HEK293 (cell line): ENCODE data around the gene PNMA1.

Experiments
- KLF1 ChIP-seq: fragments of 450-650 bp; formaldehyde crosslinking; IDR thresholded peaks from 2 replicates; pipeline ENCODE4 v1.5.1; 2016; ENCODE audit warnings: missing biosample characterization, missing genetic modification characterization
- YY1 ChIP-seq: fragments of 450-650 bp; formaldehyde crosslinking; IDR thresholded peaks from 2 replicates; pipeline ENCODE4 v1.5.1; 2018; ENCODE audit warnings: missing biosample characterization, missing genetic modification characterization
- ZBTB44 ChIP-seq: fragments of 450-650 bp; IDR thresholded peaks from 2 replicates; pipeline ENCODE4 v1.5.1; 2018; ENCODE audit warnings: missing biosample characterization, mild to moderate bottlenecking, missing genetic modification characterization
- ZFHX2 ChIP-seq: fragments of 450-650 bp; formaldehyde crosslinking; conservative IDR thresholded peaks from 2 replicates; pipeline ENCODE4 v1.5.1; 2016; ENCODE audit warnings: missing biosample characterization, missing genetic modification characterization
- ZNF114 ChIP-seq: fragments of 450-650 bp; formaldehyde crosslinking; IDR thresholded peaks from 2 replicates; pipeline ENCODE4 v1.5.0; 2017; ENCODE audit warnings: missing biosample characterization, missing genetic modification characterization
- ZNF121 ChIP-seq: fragments of 450-650 bp; formaldehyde crosslinking; IDR thresholded peaks from 2 replicates; pipeline ENCODE4 v1.5.1; 2016; ENCODE audit warnings: missing biosample characterization, missing genetic modification characterization
- ZNF157 ChIP-seq: fragments of 450-650 bp; formaldehyde crosslinking; IDR thresholded peaks from 2 replicates; pipeline ENCODE4 v1.5.1; 2016; ENCODE audit warnings: missing biosample characterization, missing genetic modification characterization
- ZNF248 ChIP-seq: fragments of 450-650 bp; formaldehyde crosslinking; IDR thresholded peaks from 2 replicates; pipeline ENCODE4 v1.5.1; 2017; ENCODE audit warnings: missing biosample characterization, missing genetic modification characterization
- ZNF266 ChIP-seq: fragments of 450-650 bp; formaldehyde crosslinking; IDR thresholded peaks from 2 replicates; pipeline ENCODE4 v1.5.1; 2016; ENCODE audit warnings: missing biosample characterization, missing genetic modification characterization, low read depth
- ZNF311 ChIP-seq: fragments of 450-650 bp; formaldehyde crosslinking; IDR thresholded peaks from 2 replicates; pipeline ENCODE4 v1.5.1; 2017; ENCODE audit warnings: missing biosample characterization, missing genetic modification characterization, borderline replicate concordance
- ZNF548 ChIP-seq: fragments of 450-650 bp; formaldehyde crosslinking; IDR thresholded peaks from 2 replicates; pipeline ENCODE4 v1.5.1; 2016; ENCODE audit warnings: missing biosample characterization, missing genetic modification characterization
- ZNF571 ChIP-seq: fragments of 450-650 bp; formaldehyde crosslinking; IDR thresholded peaks from 2 replicates; pipeline ENCODE4 v1.5.0; 2017; ENCODE audit warnings: missing biosample characterization, missing genetic modification characterization
- ZSCAN18 ChIP-seq: fragments of 450-650 bp; formaldehyde crosslinking; IDR thresholded peaks from 2 replicates; pipeline ENCODE4 v1.5.1; 2016; ENCODE audit warnings: missing biosample characterization, missing genetic modification characterization
- ZSCAN4 ChIP-seq: fragments of 450-650 bp; formaldehyde crosslinking; IDR thresholded peaks from 2 replicates; pipeline ENCODE4 v1.5.1; 2017; ENCODE audit warnings: missing biosample characterization, missing genetic modification characterization
- TF ChIP-seq, protein P1 (sequence below): fragments of 450-650 bp; formaldehyde crosslinking; IDR thresholded peaks from 2 replicates; pipeline ENCODE4 v1.5.1; 2016; ENCODE audit warnings: missing biosample characterization, missing genetic modification characterization, low read depth
- TF ChIP-seq, protein P2 (sequence below): fragments of 450-650 bp; formaldehyde crosslinking; IDR thresholded peaks from 2 replicates; pipeline ENCODE4; 2016; ENCODE audit warnings: missing biosample characterization, missing genetic modification characterization
- TF ChIP-seq, protein P3 (sequence below): fragments of 450-650 bp; formaldehyde crosslinking; IDR thresholded peaks from 2 replicates; pipeline ENCODE4 v1.5.1; 2016; ENCODE audit warnings: missing biosample characterization, missing genetic modification characterization
- TF ChIP-seq, protein P4 (sequence below): fragments of 450-650 bp; formaldehyde crosslinking; IDR thresholded peaks from 2 replicates; pipeline ENCODE4 v1.5.1; 2016; ENCODE audit warnings: missing biosample characterization, missing genetic modification characterization
- TF ChIP-seq, protein P5 (sequence below): fragments of 450-650 bp; formaldehyde crosslinking; IDR thresholded peaks from 2 replicates; pipeline ENCODE4 v1.5.1; 2017; ENCODE audit warnings: missing biosample characterization, missing genetic modification characterization
- TF ChIP-seq, protein P6 (sequence below): fragments of 450-650 bp; formaldehyde crosslinking; IDR thresholded peaks from 2 replicates; pipeline ENCODE4 v1.5.1; 2016; ENCODE audit warnings: missing biosample characterization, missing genetic modification characterization, borderline replicate concordance

PNMA1 gene

GRCh38 chr14:73725116-73726024, 11.2 kb upstream of the PNMA1 start (continued):
- TF ChIP-seq, protein P1, sequence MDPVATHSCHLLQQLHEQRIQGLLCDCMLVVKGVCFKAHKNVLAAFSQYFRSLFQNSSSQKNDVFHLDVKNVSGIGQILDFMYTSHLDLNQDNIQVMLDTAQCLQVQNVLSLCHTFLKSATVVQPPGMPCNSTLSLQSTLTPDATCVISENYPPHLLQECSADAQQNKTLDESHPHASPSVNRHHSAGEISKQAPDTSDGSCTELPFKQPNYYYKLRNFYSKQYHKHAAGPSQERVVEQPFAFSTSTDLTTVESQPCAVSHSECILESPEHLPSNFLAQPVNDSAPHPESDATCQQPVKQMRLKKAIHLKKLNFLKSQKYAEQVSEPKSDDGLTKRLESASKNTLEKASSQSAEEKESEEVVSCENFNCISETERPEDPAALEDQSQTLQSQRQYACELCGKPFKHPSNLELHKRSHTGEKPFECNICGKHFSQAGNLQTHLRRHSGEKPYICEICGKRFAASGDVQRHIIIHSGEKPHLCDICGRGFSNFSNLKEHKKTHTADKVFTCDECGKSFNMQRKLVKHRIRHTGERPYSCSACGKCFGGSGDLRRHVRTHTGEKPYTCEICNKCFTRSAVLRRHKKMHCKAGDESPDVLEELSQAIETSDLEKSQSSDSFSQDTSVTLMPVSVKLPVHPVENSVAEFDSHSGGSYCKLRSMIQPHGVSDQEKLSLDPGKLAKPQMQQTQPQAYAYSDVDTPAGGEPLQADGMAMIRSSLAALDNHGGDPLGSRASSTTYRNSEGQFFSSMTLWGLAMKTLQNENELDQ (tag by site-specific recombination) = 0 out of 2 replicates have a peak, but pooled peaks have one; percentile 32
- TF ChIP-seq ZFHX2 (tag by site-specific recombination) (peak; percentile 86), KLF1 (no peak), ZNF114 (tag by site-specific recombination) (no peak), ZSCAN18 (no peak), ZSCAN4 (tag by site-specific recombination) (no peak), ZNF311 (no peak), ZNF157 (tag by site-specific recombination) (no peak), ZNF266 (no peak), ZNF548 (tag by site-specific recombination) (no peak), ZNF248 (tag by site-specific recombination) (no peak), ZNF121 (no peak), ZBTB44 (tag by site-specific recombination) (no peak), ZNF571 (tag by site-specific recombination) (no peak), YY1 (no peak)
- TF ChIP-seq, protein P2, sequence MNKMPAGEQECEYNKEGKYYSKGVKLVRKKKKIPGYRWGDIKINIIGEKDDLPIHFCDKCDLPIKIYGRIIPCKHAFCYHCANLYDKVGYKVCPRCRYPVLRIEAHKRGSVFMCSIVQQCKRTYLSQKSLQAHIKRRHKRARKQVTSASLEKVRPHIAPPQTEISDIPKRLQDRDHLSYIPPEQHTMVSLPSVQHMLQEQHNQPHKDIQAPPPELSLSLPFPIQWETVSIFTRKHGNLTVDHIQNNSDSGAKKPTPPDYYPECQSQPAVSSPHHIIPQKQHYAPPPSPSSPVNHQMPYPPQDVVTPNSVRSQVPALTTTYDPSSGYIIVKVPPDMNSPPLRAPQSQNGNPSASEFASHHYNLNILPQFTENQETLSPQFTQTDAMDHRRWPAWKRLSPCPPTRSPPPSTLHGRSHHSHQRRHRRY (tag by site-specific recombination) = no peak
- TF ChIP-seq, protein P3, sequence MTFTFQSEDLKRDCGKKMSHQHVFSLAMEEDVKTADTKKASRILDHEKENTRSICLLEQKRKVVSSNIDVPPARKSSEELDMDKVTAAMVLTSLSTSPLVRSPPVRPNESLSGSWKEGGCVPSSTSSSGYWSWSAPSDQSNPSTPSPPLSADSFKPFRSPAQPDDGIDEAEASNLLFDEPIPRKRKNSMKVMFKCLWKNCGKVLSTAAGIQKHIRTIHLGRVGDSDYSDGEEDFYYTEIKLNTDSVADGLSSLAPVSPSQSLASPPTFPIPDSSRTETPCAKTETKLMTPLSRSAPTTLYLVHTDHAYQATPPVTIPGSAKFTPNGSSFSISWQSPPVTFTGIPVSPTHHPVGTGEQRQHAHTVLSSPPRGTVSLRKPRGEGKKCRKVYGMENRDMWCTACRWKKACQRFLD (tag by site-specific recombination) = no peak
- TF ChIP-seq, protein P4, sequence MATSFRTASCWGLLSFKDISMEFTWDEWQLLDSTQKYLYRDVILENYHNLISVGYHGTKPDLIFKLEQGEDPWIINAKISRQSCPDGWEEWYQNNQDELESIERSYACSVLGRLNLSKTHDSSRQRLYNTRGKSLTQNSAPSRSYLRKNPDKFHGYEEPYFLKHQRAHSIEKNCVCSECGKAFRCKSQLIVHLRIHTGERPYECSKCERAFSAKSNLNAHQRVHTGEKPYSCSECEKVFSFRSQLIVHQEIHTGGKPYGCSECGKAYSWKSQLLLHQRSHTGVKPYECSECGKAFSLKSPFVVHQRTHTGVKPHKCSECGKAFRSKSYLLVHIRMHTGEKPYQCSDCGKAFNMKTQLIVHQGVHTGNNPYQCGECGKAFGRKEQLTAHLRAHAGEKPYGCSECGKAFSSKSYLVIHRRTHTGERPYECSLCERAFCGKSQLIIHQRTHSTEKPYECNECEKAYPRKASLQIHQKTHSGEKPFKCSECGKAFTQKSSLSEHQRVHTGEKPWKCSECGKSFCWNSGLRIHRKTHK (tag by site-specific recombination) = no peak
- TF ChIP-seq, protein P5, sequence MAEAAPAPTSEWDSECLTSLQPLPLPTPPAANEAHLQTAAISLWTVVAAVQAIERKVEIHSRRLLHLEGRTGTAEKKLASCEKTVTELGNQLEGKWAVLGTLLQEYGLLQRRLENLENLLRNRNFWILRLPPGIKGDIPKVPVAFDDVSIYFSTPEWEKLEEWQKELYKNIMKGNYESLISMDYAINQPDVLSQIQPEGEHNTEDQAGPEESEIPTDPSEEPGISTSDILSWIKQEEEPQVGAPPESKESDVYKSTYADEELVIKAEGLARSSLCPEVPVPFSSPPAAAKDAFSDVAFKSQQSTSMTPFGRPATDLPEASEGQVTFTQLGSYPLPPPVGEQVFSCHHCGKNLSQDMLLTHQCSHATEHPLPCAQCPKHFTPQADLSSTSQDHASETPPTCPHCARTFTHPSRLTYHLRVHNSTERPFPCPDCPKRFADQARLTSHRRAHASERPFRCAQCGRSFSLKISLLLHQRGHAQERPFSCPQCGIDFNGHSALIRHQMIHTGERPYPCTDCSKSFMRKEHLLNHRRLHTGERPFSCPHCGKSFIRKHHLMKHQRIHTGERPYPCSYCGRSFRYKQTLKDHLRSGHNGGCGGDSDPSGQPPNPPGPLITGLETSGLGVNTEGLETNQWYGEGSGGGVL (tag by site-specific recombination) = peak; percentile 76
- TF ChIP-seq, protein P6, sequence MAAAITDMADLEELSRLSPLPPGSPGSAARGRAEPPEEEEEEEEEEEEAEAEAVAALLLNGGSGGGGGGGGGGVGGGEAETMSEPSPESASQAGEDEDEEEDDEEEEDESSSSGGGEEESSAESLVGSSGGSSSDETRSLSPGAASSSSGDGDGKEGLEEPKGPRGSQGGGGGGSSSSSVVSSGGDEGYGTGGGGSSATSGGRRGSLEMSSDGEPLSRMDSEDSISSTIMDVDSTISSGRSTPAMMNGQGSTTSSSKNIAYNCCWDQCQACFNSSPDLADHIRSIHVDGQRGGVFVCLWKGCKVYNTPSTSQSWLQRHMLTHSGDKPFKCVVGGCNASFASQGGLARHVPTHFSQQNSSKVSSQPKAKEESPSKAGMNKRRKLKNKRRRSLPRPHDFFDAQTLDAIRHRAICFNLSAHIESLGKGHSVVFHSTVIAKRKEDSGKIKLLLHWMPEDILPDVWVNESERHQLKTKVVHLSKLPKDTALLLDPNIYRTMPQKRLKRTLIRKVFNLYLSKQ (tag by site-specific recombination) = no peak
